H9 (cell line): ENCODE results near the gene JAKMIP1. TPM values are rescaled to one million over a fixed set of nuclear protein-coding genes. Genes with fewer than 3 reads are reported as not detected.

ENCODE experiments used
- DNase-seq: peaks from one replicate; pipeline ENCODE4 v3.0.0-alpha.2; 2017
- H2AFZ ChIP-seq: one replicate; pipeline ENCODE4 v1.6.1; 2013; ENCODE audit warnings: mild to moderate bottlenecking, low read length, control low read depth, moderate library complexity
- H2AK5ac ChIP-seq: 2 replicates; pipeline ENCODE4 v1.6.1; 2013; ENCODE audit warnings: low read length, control low read depth, mixed read lengths; ENCODE audit not compliant: insufficient read length
- H2BK120ac ChIP-seq: one replicate; pipeline ENCODE4 v1.6.1; 2013; ENCODE audit warnings: low read depth, mild to moderate bottlenecking, low read length, control low read depth, inconsistent platforms; ENCODE audit not compliant: poor library complexity, severe bottlenecking
- H2BK12ac ChIP-seq: 2 replicates; pipeline ENCODE4 v1.6.1; 2013; ENCODE audit warnings: low read length, control low read depth, mixed read lengths, low read depth; ENCODE audit not compliant: insufficient read length
- H2BK15ac ChIP-seq: 2 replicates; pipeline ENCODE4 v1.6.1; 2013; ENCODE audit warnings: low read depth, low read length, control low read depth
- H2BK20ac ChIP-seq: one replicate; pipeline ENCODE4 v1.6.1; 2013; ENCODE audit warnings: low read depth, mild to moderate bottlenecking, low read length, control low read depth, inconsistent platforms; ENCODE audit not compliant: poor library complexity, severe bottlenecking
- H2BK5ac ChIP-seq: 2 replicates; pipeline ENCODE4 v1.6.1; 2013; ENCODE audit warnings: low read length, control low read depth, mixed read lengths; ENCODE audit not compliant: insufficient read length
- H3K14ac ChIP-seq: 2 replicates; pipeline ENCODE4 v1.6.1; 2013; ENCODE audit warnings: low read length, control low read depth; ENCODE audit not compliant: insufficient read depth
- H3K18ac ChIP-seq: 2 replicates; pipeline ENCODE4 v1.6.1; 2013; ENCODE audit warnings: low read depth, mild to moderate bottlenecking, mixed read lengths, low read length, control low read depth; ENCODE audit not compliant: insufficient read length
- H3K23ac ChIP-seq: 2 replicates; pipeline ENCODE4 v1.6.1; 2013; ENCODE audit warnings: low read length, control low read depth, mixed read lengths, low read depth; ENCODE audit not compliant: insufficient read length
- H3K23me2 ChIP-seq: 2 replicates; pipeline ENCODE4 v1.6.1; 2013; ENCODE audit warnings: low read depth, mild to moderate bottlenecking, mixed read lengths, low read length, control low read depth; ENCODE audit not compliant: insufficient read length, poor library complexity, severe bottlenecking
- H3K27ac ChIP-seq: 2 replicates; pipeline ENCODE4 v1.5.1; 2013; ENCODE audit warnings: low read length, control low read depth, mixed read lengths, low read depth; ENCODE audit not compliant: insufficient read length
- H3K27me3 ChIP-seq: 2 replicates; pipeline ENCODE4 v1.6.1; 2013; ENCODE audit warnings: low read length, control low read depth, inconsistent platforms; ENCODE audit not compliant: insufficient read depth
- H3K4ac ChIP-seq: 2 replicates; pipeline ENCODE4 v1.6.1; 2013; ENCODE audit warnings: low read depth, mild to moderate bottlenecking, control low read depth, inconsistent platforms, low read length, moderate library complexity
- H3K4me1 ChIP-seq: 2 replicates; pipeline ENCODE4 v1.6.1; 2013; ENCODE audit warnings: low read length, control low read depth, inconsistent platforms; ENCODE audit not compliant: insufficient read depth
- H3K4me2 ChIP-seq: 2 replicates; pipeline ENCODE4 v1.6.1; 2013; ENCODE audit warnings: low read length, control low read depth, mixed read lengths; ENCODE audit not compliant: insufficient read length, insufficient read depth
- H3K56ac ChIP-seq: 2 replicates; pipeline ENCODE4 v1.6.1; 2013; ENCODE audit warnings: low read depth, mild to moderate bottlenecking, mixed read lengths, low read length, control low read depth; ENCODE audit not compliant: insufficient read length
- H3K79me1 ChIP-seq: 2 replicates; pipeline ENCODE4 v1.6.1; 2013; ENCODE audit warnings: low read depth, mild to moderate bottlenecking, moderate library complexity, low read length, control low read depth, inconsistent platforms; ENCODE audit not compliant: insufficient read depth, poor library complexity, severe bottlenecking
- H3K79me2 ChIP-seq: 2 replicates; pipeline ENCODE4 v1.6.1; 2013; ENCODE audit warnings: low read length, control low read depth, inconsistent platforms; ENCODE audit not compliant: insufficient read depth
- H3K9ac ChIP-seq: 2 replicates; pipeline ENCODE4 v1.6.1; 2013; ENCODE audit warnings: low read length, control low read depth, mixed read lengths; ENCODE audit not compliant: insufficient read length; ENCODE audit errors: extremely low read depth
- H3K9me3 ChIP-seq: one replicate; pipeline ENCODE4 v1.6.1; 2013; ENCODE audit warnings: low read depth, low read length, inconsistent platforms; ENCODE audit not compliant: control insufficient read depth
- H3T11ph ChIP-seq: one replicate; pipeline ENCODE4 v1.6.1; 2013; ENCODE audit warnings: mild to moderate bottlenecking, low read length, control low read depth, inconsistent platforms
- H4K20me1 ChIP-seq: one replicate; pipeline ENCODE4 v1.6.1; 2013; ENCODE audit not compliant: control insufficient read depth, insufficient read length, insufficient read depth
- H4K5ac ChIP-seq: 2 replicates; pipeline ENCODE4 v1.6.1; 2013; ENCODE audit warnings: low read depth, mild to moderate bottlenecking, mixed read lengths, low read length, control low read depth; ENCODE audit not compliant: insufficient read length
- H4K8ac ChIP-seq: replicated peaks from 2 replicates; pipeline ENCODE4 v1.6.1; 2013; ENCODE audit warnings: low read length, control low read depth, mixed read lengths, low read depth; ENCODE audit not compliant: insufficient read length
- H4K91ac ChIP-seq: 2 replicates; pipeline ENCODE4 v1.6.1; 2013; ENCODE audit warnings: low read depth, mild to moderate bottlenecking, moderate library complexity, mixed read lengths, low read length, control low read depth; ENCODE audit not compliant: insufficient read length
- H3K27ac Mint-ChIP-seq, 3 experiments: 2 replicates in 2 of 3; 3 replicates in 1 of 3; pipeline ENCODE4 v1.8.0; 2020 to 2021; ENCODE audit warnings: mixed read lengths in 3 of 3, mild to moderate bottlenecking in 1 of 3, moderate library complexity in 1 of 3
- H3K27me3 Mint-ChIP-seq: 2 replicates; pipeline ENCODE4 v1.8.0; 2021; ENCODE audit warnings: low read depth, mild to moderate bottlenecking, moderate library complexity, mixed read lengths
- H3K36me3 Mint-ChIP-seq, 3 experiments: 2 replicates in 2 of 3; 3 replicates in 1 of 3; pipeline ENCODE4 v1.8.0; 2020 to 2021; ENCODE audit warnings: low read depth in 3 of 3, mixed read lengths in 3 of 3; ENCODE audit not compliant: insufficient read depth in 1 of 3
- H3K4me1 Mint-ChIP-seq, 2 experiments: 2 replicates each; pipeline ENCODE4 v1.8.0; 2020; ENCODE audit warnings: mixed read lengths in 2 of 2
- H3K4me3 Mint-ChIP-seq, 2 experiments: 2 replicates in 1 of 2; 3 replicates in 1 of 2; pipeline ENCODE4 v1.8.0; 2020 to 2021; ENCODE audit warnings: mild to moderate bottlenecking in 2 of 2, mixed read lengths in 2 of 2, moderate library complexity in 1 of 2
- H3K9me3 Mint-ChIP-seq, 2 experiments: 2 replicates in 1 of 2; 3 replicates in 1 of 2; pipeline ENCODE4 v1.8.0; 2020; ENCODE audit warnings: mild to moderate bottlenecking in 2 of 2, mixed read lengths in 2 of 2, moderate library complexity in 1 of 2
- WGBS: extraction: QIAGEN DNeasy Blood & Tissue Kit; methylation state at CpG from one replicate; pipeline ENCODE4 v1.1.7; 2013; ENCODE audit warnings: missing lambda C conversion rate, low lambda C conversion rate, mixed read lengths; ENCODE audit not compliant: insufficient read length; ENCODE audit errors: extremely low coverage; 5-methylcytosine and 5-hydroxymethylcytosine counted together
- total RNA-seq: library from RNA; stranded (reverse); gene quantifications from 2 replicates; pipeline ENCODE4 v1.2.1, GENCODE V29; 2021
- TF ChIP-seq, protein P1 (sequence below): fragments of 200-600 bp; sonication (generic); conservative IDR thresholded peaks from 3 replicates; pipeline ENCODE4 v1.8.0; 2021; ENCODE audit warnings: antibody characterized with exemption, mild to moderate bottlenecking

The JAKMIP1 gene
- total RNA-seq, 1 experiment from 2014 or later = 1.5 TPM

DNA sequence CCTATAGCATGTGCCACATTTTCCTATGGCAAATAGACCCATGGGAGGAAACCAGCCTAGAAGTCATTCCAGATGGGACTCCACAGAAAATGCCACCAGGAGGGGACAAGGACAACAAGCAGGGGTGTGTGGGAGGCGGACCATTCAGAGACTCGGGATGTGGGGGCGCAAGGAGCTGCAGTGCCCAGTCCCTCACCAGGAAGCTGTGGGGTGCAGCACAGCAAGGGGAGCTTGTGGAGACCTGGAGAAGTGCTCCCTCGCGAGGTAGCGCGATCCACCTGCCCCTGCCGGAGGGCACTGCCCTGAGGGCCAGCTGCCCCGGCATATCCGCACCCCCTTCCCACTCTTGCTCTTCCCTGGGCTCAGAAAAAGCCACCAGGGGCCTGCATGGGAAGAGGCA, 136.7 kb downstream of the JAKMIP1 start:
- H3K18ac ChIP-seq = no peak overlapping the region
- WGBS = no CpG with 5 or more reads among the region's 10 CpGs
- H3K27ac ChIP-seq = no peak overlapping the region
- no peak overlapping the region for H3K4me3 Mint-ChIP-seq
- H3K36me3 Mint-ChIP-seq = peaks cover 16 to 23% (median 21%) of the 10 kb centered on the region in 3 experiments
- H3K14ac ChIP-seq = no peak overlapping the region
- no peaks in the 10 kb centered on the region for H3K23me2 ChIP-seq
- no peaks in the 10 kb centered on the region for H3K27me3 ChIP-seq
- H2AFZ ChIP-seq = no peak overlapping the region
- no peak overlapping the region for H2AK5ac ChIP-seq
- no peak overlapping the region for H2BK15ac ChIP-seq
- no peaks in the 10 kb centered on the region for H3K9me3 ChIP-seq
- no peaks in the 10 kb centered on the region for H4K20me1 ChIP-seq
- TF ChIP-seq, protein P1, sequence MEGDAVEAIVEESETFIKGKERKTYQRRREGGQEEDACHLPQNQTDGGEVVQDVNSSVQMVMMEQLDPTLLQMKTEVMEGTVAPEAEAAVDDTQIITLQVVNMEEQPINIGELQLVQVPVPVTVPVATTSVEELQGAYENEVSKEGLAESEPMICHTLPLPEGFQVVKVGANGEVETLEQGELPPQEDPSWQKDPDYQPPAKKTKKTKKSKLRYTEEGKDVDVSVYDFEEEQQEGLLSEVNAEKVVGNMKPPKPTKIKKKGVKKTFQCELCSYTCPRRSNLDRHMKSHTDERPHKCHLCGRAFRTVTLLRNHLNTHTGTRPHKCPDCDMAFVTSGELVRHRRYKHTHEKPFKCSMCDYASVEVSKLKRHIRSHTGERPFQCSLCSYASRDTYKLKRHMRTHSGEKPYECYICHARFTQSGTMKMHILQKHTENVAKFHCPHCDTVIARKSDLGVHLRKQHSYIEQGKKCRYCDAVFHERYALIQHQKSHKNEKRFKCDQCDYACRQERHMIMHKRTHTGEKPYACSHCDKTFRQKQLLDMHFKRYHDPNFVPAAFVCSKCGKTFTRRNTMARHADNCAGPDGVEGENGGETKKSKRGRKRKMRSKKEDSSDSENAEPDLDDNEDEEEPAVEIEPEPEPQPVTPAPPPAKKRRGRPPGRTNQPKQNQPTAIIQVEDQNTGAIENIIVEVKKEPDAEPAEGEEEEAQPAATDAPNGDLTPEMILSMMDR = no peak
- H3K27ac Mint-ChIP-seq = no peak overlapping the region; a peak in 2 of 7 replicates
- no peak overlapping the region for H2BK5ac ChIP-seq
- no peak for DNase-seq
- H3K79me2 ChIP-seq = no peaks in the 10 kb centered on the region
- H4K91ac ChIP-seq = no peak overlapping the region
- H4K8ac ChIP-seq = no peak overlapping the region
- H3K27me3 Mint-ChIP-seq = peaks cover 11% of the 10 kb centered on the region
- H3K79me1 ChIP-seq = no peaks in the 10 kb centered on the region
- no peak overlapping the region for H3T11ph ChIP-seq
- peaks cover 0 to 4% of the 10 kb centered on the region in 2 experiments; a peak in 2 of 4 replicates for H3K4me1 Mint-ChIP-seq
- no peak overlapping the region for H3K4me2 ChIP-seq
- H3K4me1 ChIP-seq = no peaks in the 10 kb centered on the region
- no peak overlapping the region for H3K9ac ChIP-seq
- H3K23ac ChIP-seq = no peak overlapping the region
- H3K56ac ChIP-seq = no peak overlapping the region
- peaks cover 12 to 16% of the 10 kb centered on the region in 2 experiments for H3K9me3 Mint-ChIP-seq
- no peak overlapping the region for H2BK12ac ChIP-seq
- no peak overlapping the region for H2BK120ac ChIP-seq
- H3K4ac ChIP-seq = no peak overlapping the region
- no peak overlapping the region for H4K5ac ChIP-seq
- no peak overlapping the region for H2BK20ac ChIP-seq
